Kidney capillary endothelial cell (primary cell): ENCODE results near the gene PROZ.
A peak's percentile ranks its signal among the peaks of the same experiment; 100 is the strongest.

Experiments used
- DNase-seq: peaks from one replicate; pipeline ENCODE4 v3.0.0-alpha.2; 2018; ENCODE audit warnings: low spot score

PROZ gene

GRCh38 chr13:113179374-113180230 lies 21.2 kb downstream of the PROZ start:
- no peak for DNase-seq

- no peak for DNase-seq
Measured at GRCh38 chr13:113182046-113182445, 23.6 kb downstream of the PROZ start.

- no peak for DNase-seq
Measured at GRCh38 chr13:113183450-113184129, 25.1 kb downstream of the PROZ start.

GRCh38 chr13:113184568-113185440 lies 26.4 kb downstream of the PROZ start:
- DNase-seq: no peak

GRCh38 chr13:113186061-113186900 lies 27.8 kb downstream of the PROZ start:
- no peak for DNase-seq

- DNase-seq: peak; percentile 99
Measured at GRCh38 chr13:113187263-113187669, 28.8 kb downstream of the PROZ start.

GRCh38 chr13:113187883-113188665 lies 29.6 kb downstream of the PROZ start:
- no peak for DNase-seq

GRCh38 chr13:113190181-113190580 lies 31.7 kb downstream of the PROZ start:
- DNase-seq: no peak

GRCh38 chr13:113192279-113192678 lies 33.8 kb downstream of the PROZ start:
- no peak for DNase-seq

GRCh38 chr13:113192902-113193301 lies 34.5 kb downstream of the PROZ start:
- no peak for DNase-seq

GRCh38 chr13:113195360-113195759 lies 36.9 kb downstream of the PROZ start:
- no peak for DNase-seq

GRCh38 chr13:113196970-113197737 lies 38.7 kb downstream of the PROZ start:
- no peak for DNase-seq

GRCh38 chr13:113201815-113202214 lies 43.4 kb downstream of the PROZ start:
- DNase-seq: no peak

- DNase-seq: no peak
Measured at GRCh38 chr13:113202912-113203311, 44.5 kb downstream of the PROZ start.

GRCh38 chr13:113203507-113204377 lies 45.3 kb downstream of the PROZ start:
- DNase-seq: no peak

GRCh38 chr13:113204378-113204734 lies 45.9 kb downstream of the PROZ start:
- DNase-seq: no peak

- no peak for DNase-seq
Measured at GRCh38 chr13:113205428-113205931, 47.0 kb downstream of the PROZ start.

GRCh38 chr13:113207460-113207859 lies 49.0 kb downstream of the PROZ start:
- DNase-seq: no peak
